HEK293T (cell line): ENCODE measurements around the gene EXOC3L2.

Source experiments
- ELF4 ChIP-seq: fragments of 450-650 bp; IDR thresholded peaks from 2 replicates; pipeline ENCODE4 v1.6.1; 2017; ENCODE audit warnings: antibody characterized with exemption
- SUZ12 ChIP-seq: fragments of 450-650 bp; IDR thresholded peaks from 2 replicates; pipeline ENCODE4 v1.6.1; 2016; ENCODE audit warnings: mild to moderate bottlenecking

- TF ChIP-seq SUZ12, result no peak
- TF ChIP-seq ELF4, result no peak
Measured at GRCh38 chr19:45231891-45232290, 13.3 kb downstream of the EXOC3L2 start.
